Type B pancreatic cell (in vitro differentiated cells): ENCODE results near the gene DOCK7. TPM values are rescaled to one million over a fixed set of nuclear protein-coding genes. Genes with fewer than 3 reads are reported as not detected.

Experiments
- DNase-seq: peaks from one replicate; pipeline ENCODE4 v3.0.0; 2021; ENCODE audit warnings: mixed read lengths; ENCODE audit not compliant: unreplicated experiment; ENCODE audit errors: extremely low spot score
- H3K27ac Mint-ChIP-seq: 2 replicates; pipeline ENCODE4 v1.8.0; 2021; ENCODE audit warnings: mild to moderate bottlenecking, mixed read lengths
- H3K27me3 Mint-ChIP-seq: 2 replicates; pipeline ENCODE4 v1.8.0; 2021; ENCODE audit warnings: mixed read lengths
- H3K36me3 Mint-ChIP-seq: 2 replicates; pipeline ENCODE4 v1.8.0; 2021; ENCODE audit warnings: mixed read lengths
- H3K4me1 Mint-ChIP-seq: one replicate; pipeline ENCODE4 v1.8.0; 2021; ENCODE audit warnings: mixed read lengths; ENCODE audit not compliant: unreplicated experiment
- H3K4me3 Mint-ChIP-seq: 2 replicates; pipeline ENCODE4 v1.8.0; 2021; ENCODE audit warnings: mild to moderate bottlenecking, mixed read lengths
- H3K9me3 Mint-ChIP-seq: 2 replicates; pipeline ENCODE4 v1.8.0; 2021; ENCODE audit warnings: mixed read lengths
- CTCF ChIP-seq: fragments of 200-600 bp; sonication (generic); conservative IDR thresholded peaks from 2 replicates; pipeline ENCODE4 v1.5.0; 2021; ENCODE audit warnings: antibody characterized with exemption, mild to moderate bottlenecking
- total RNA-seq: library from RNA; stranded (reverse); gene quantifications from 2 replicates; pipeline ENCODE4 v1.2.1, GENCODE V29; 2021; ENCODE audit warnings: low replicate concordance

DOCK7 gene
- total RNA-seq, 1 donor from 2014 or later, result 61.1 TPM

- H3K27ac Mint-ChIP-seq, result peak overlapping the region; percentile 8
- no peak for TF ChIP-seq CTCF
- H3K4me1 Mint-ChIP-seq, result peaks cover 11% of the 10 kb centered on the region
- H3K27me3 Mint-ChIP-seq, result no peaks in the 10 kb centered on the region
- H3K9me3 Mint-ChIP-seq, result no peaks in the 10 kb centered on the region
- DNase-seq, result no peak
- H3K36me3 Mint-ChIP-seq, result no peaks in the 10 kb centered on the region
- no peak overlapping the region for H3K4me3 Mint-ChIP-seq
Observed at GRCh38 chr1:62424411-62424810, 263.8 kb downstream of the DOCK7 start.

GRCh38 chr1:62423580-62424242, 264.5 kb downstream of the DOCK7 start:
- Mint-ChIP-seq H3K4me3 (no peak overlapping the region), H3K4me1 (peaks cover 11% of the 10 kb centered on the region), H3K9me3 (no peaks in the 10 kb centered on the region), H3K27me3 (no peaks in the 10 kb centered on the region), H3K36me3 (no peaks in the 10 kb centered on the region), H3K27ac (no peak overlapping the region)
- TF ChIP-seq CTCF, result no peak
- DNase-seq, result no peak

GRCh38 chr1:62420214-62420613, 268.0 kb downstream of the DOCK7 start:
- no peaks in the 10 kb centered on the region for H3K27me3 Mint-ChIP-seq
- no peak overlapping the region for H3K27ac Mint-ChIP-seq
- H3K4me1 Mint-ChIP-seq, result peaks cover 7% of the 10 kb centered on the region
- H3K9me3 Mint-ChIP-seq, result no peaks in the 10 kb centered on the region
- H3K36me3 Mint-ChIP-seq, result no peaks in the 10 kb centered on the region
- no peak for TF ChIP-seq CTCF
- H3K4me3 Mint-ChIP-seq, result no peak overlapping the region
- no peak for DNase-seq

- no peaks in the 10 kb centered on the region for H3K36me3 Mint-ChIP-seq
- TF ChIP-seq CTCF, result no peak
- no peaks in the 10 kb centered on the region for H3K27me3 Mint-ChIP-seq
- H3K4me3 Mint-ChIP-seq, result no peak overlapping the region
- H3K27ac Mint-ChIP-seq, result no peak overlapping the region
- no peak for DNase-seq
- no peaks in the 10 kb centered on the region for H3K9me3 Mint-ChIP-seq
- H3K4me1 Mint-ChIP-seq, result no peaks in the 10 kb centered on the region
Observed at GRCh38 chr1:62417351-62417999, 270.7 kb downstream of the DOCK7 start.

GRCh38 chr1:62415687-62416086, 272.5 kb downstream of the DOCK7 start:
- TF ChIP-seq CTCF, result no peak
- H3K36me3 Mint-ChIP-seq, result no peaks in the 10 kb centered on the region
- DNase-seq, result no peak
- no peaks in the 10 kb centered on the region for H3K9me3 Mint-ChIP-seq
- no peaks in the 10 kb centered on the region for H3K4me1 Mint-ChIP-seq
- H3K4me3 Mint-ChIP-seq, result no peak overlapping the region
- H3K27me3 Mint-ChIP-seq, result no peaks in the 10 kb centered on the region
- no peak overlapping the region for H3K27ac Mint-ChIP-seq
